NCI-H345 treated with DMSO at 0.1 percent for 48 hours (cell line): ENCODE data around the gene EBPL.
"Not testable (repeated sequence)": the region's sequence is repeated elsewhere in the genome, so short reads cannot be mapped to it uniquely, and the experiment has no call there.

Experiments
- DNase-seq: peaks from one replicate; lab custom pipeline; 2025; ENCODE audit not compliant: unreplicated experiment; lab: John Stamatoyannopoulos, UW

The EBPL gene

GRCh38 chr13:49635599-49636433, 55.5 kb downstream of the EBPL start:
- peak; percentile 5 for DNase-seq

- no peak for DNase-seq
Measured at GRCh38 chr13:49633710-49634109, 57.6 kb downstream of the EBPL start.

GRCh38 chr13:49632156-49632555, 59.1 kb downstream of the EBPL start:
- DNase-seq = no peak

- no peak for DNase-seq
Measured at GRCh38 chr13:49630580-49630979, 60.7 kb downstream of the EBPL start.

GRCh38 chr13:49629947-49630346, 61.3 kb downstream of the EBPL start:
- DNase-seq = no peak

- no peak for DNase-seq
Measured at GRCh38 chr13:49629196-49629938, 61.9 kb downstream of the EBPL start.

GRCh38 chr13:49627831-49628652, 63.2 kb downstream of the EBPL start, which contains the start of gene ARL11:
Gene ARL11, plus strand, starts transcription at chr13:49628507. Its CDS starts 1,941 bp downstream, at chr13:49630448.
- no peak for DNase-seq

GRCh38 chr13:49625392-49626079, 65.8 kb downstream of the EBPL start:
- DNase-seq = no peak

GRCh38 chr13:49624229-49624628, 67.1 kb downstream of the EBPL start:
- DNase-seq = no peak

- no peak for DNase-seq
Measured at GRCh38 chr13:49622174-49622946, 68.9 kb downstream of the EBPL start.

GRCh38 chr13:49620170-49620621, 71.1 kb downstream of the EBPL start:
- DNase-seq = no peak

GRCh38 chr13:49616676-49617065, 74.6 kb downstream of the EBPL start:
- DNase-seq = no peak

GRCh38 chr13:49615836-49616675, 75.2 kb downstream of the EBPL start:
- DNase-seq = no peak

- not testable (repeated sequence) for DNase-seq
Measured at GRCh38 chr13:49612042-49612441, 79.2 kb downstream of the EBPL start.
